Stimulated activated CD4-positive, alpha-beta T cell treated with anti-CD3 and anti-CD28 coated beads, Interleukin-1b, Interleukin-23, amount 100 ng/mL, for 24 hours (primary cell): ENCODE data around the gene LHX6.

Source experiments
- DNase-seq, 4 experiments: peaks; one replicate each; pipeline ENCODE4 v3.0.0-alpha.2; 2020; ENCODE audit warnings: low read depth in 4 of 4, low spot score in 1 of 4

Gene LHX6

DNA sequence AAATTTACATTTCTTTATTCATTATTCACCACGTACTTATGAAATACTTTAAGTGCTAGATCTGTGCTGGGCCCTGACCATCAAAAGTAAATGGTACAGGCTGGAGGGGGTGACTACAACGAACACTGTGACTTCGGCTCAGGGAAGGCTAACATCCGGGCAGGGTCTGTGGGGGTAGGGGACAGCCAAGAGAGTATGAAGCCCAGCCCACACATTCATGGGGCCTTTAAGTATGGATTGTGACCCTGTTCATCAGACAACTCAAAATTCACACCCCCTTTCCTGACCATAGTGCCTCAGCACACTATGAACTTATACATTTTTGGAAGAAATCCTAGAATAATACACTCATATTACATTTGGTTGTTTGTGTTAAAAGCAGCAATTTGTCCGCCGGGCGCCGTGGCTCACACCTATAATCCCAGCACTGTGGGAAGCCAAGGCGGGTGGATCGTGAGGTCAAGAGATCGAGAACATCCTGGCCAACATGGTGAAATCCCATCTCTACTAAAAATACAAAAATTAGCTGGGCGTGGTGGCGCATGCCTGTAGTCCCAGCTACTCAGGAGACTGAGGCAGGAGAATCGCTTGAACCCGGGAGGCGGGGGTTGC lies 35.7 kb downstream of the LHX6 start:
- DNase-seq: no peak

DNA sequence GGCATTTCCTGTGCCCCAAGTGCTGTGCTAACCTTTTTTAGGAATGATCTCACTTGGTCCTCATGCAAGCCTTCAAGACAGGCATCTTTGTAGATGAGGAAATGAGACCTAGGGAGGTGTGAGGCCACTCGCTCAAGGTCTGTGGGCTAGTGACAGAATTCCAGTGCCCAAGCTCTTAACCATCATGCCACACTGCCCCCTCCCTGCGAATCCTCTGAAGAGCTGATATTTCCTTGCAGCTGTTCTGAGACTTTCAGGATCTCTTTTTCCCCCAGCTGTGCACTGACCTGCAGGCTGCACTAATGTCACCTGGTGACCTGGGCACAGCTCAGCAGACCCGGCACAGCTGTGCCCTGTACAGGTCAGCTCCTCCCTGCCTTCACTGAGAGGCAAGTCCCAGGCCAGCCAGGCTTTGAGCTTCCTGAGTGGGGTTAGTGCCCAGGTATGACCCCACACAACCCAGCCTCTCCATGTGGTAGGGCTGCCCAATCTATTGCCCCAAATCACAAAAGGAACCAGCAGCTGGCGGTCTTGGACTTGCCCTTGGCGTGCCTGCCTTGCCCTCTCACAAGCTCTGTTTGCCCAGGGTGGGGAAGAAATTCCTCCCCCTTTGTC lies 36.4 kb downstream of the LHX6 start:
- no peak for DNase-seq

DNA sequence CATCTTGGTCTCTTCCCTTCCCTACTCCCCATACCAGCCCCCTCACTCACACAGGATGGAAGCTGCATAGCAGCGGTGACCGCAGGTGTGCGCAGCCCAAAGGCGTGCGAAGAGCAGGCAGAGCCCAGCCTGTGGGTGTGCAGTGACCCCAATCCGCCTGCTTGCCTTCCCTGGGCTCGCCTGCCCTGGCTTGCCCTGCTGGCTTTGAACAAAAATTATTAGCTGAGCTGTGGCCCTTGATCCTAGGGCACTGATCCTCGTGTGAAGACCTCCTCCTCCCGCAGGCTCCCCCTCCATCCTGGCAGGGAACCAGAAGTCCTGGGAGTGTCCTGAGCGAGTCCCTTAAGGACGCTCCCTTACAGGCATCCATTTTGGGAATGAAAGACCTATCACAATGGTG lies 37.2 kb downstream of the LHX6 start:
- no peak for DNase-seq

DNA sequence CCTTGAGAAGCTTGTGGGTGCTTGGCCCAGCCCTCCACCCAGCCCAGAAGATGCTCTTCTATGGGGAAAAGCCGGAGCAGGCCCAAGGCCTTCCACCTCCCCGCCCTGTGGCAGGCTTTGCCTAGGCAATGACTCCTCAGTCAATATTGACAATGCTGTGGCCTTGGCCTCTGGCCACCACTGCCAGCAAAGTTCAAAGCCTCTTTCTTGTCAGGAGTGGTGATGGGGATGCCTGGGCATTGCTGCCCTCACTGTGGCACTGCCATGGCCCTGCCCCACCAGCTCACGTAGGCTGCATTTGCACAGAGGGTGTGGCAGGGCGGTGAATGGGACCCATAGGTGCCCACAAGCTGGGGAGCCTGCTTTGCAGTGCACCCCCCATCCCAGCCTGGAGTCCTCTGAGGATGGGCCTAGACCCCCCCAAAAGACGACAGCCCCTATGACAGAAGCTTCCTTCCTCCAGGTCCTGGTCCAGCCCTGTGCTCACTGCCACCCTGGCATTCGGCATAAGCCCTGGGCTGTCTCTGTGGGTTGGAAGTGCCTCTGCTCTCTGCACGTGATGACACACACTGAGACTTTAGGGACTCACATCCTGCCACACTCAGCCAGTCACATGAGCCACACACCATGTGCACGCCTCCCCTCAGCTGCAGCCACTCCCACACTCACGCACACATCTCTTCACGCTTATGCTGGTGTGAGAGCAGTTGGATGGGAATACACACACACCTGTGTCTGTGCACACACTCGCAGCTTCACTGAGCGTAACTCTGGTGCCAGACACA lies 38.0 kb downstream of the LHX6 start:
- DNase-seq: peak in 1 of 4 experiments; percentile 1

DNA sequence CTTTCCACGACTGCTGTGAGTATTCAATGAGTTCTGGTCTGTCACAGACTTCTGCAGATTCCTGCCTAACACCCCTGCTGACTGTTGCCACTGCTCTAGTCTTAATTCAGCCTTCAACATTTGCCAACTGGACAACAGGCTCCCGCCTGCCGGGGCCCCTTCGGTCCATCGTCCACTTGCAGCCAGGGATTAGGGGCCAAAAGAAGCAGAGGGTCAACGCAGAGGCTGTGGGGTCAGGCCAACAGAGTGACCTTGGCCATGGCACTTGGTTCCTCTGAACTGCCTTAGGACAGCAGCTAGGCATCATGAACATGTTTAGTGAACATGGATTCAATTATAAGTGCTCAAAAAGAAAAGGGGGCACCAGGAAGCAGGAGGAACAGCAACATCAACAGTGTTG lies 40.4 kb downstream of the LHX6 start:
- no peak for DNase-seq

DNA sequence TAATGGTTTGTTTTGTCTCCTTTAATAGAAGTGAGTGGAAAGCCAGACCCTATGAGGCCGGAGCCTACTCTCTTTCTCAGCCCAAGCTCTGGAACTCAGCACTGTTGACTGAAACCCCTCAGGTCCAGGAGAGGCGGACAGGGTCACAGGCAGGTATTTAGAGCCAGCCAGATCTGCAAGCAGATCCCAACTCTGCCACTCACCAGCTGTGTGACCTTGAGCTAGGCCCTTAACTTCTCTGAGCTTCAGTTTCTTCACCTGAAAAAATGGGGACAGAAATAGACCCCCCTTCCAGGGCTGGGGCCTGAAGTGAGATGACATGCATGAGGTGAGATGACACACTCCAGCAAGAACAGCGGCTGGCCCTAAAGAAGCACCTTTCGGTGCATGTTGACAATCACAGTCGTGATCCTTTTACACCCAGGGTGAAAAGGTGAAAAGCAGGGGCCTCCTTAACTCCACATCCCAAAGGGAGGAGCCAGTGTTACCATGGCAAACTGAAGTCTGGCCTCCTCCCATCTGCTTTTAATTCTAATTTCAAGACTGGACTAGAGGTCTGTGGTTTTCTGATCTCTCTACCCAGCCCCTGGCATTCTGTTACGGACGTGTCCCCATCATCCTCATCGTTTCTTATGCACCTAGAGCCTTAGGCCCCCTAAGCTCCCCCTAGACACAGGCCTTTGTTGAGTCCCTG lies 41.8 kb downstream of the LHX6 start:
- no peak for DNase-seq

DNA sequence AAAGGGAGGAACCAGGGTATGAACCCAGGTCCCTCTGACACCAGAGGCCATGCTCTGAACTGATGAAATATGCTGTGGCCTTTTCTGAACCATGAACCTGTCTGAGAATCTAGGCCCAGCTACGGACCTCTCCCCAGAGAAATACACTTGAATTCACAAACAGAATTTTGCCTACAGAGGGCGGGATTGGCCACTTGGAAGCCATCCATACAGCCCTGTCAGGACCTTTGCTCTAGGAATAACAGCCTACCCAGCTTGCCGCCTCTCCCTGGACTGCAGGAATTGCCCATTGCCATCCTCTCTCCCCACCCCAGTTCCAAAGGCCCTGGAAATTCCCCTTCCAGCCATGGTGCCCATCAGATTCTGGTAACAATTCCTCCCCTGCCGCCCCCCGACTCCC lies 42.5 kb downstream of the LHX6 start:
- DNase-seq: no peak

DNA sequence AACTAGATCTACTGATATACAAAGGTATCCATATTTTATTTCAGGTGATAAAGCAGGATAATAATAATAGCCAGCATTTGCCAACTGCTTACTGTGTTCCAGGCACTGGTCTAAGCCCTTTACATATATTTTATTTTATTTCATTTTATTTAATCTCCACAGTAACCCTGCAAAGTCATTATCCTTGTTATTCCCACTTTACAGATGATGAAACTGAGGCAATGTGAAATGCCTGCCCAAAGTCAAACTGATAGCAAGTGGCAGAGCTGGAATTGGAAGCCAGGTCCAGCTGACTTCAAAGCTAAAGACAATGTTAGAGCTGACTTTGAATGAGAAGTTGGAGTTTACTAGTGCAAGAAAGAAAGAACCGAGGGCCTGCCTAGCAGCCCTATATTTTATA lies 44.2 kb downstream of the LHX6 start:
- DNase-seq: no peak

DNA sequence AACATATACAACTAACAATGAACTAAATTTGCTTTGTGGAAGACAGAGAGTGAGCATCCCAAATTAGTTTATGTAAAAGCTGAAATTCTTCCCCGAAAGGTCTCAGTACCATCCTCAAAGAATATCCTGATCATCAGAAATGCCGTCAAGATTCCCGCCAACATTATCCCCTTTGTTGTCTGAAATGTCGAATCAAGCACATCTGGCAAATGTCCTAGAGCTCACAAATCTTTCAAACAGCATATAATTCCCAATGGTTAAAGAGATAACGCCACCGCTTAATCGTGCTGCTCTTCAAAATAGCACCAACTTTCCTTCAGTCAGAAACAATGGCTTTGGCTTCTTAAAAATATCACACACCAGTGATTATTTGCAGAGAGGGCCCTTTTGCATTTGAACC lies 45.3 kb downstream of the LHX6 start:
- no peak for DNase-seq

DNA sequence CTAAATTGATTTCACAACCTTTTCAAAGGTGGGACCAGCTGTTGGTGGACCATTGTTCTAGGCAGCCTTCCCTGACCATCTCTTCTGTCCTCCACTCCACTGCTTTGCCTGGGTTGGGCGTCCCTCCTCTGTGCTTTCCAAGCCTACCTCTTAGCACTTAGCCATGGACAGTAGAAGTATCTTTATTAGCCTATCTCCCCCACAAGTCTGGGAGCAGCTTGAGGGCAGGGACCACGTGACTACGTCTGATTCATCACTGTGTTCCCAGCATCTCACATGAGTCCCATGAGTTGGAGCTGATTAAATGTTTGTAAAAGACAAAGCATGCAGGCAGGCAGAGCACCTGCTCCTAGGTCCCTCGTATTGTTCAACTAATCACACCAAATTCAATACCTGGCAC lies 48.1 kb downstream of the LHX6 start:
- no peak for DNase-seq

DNA sequence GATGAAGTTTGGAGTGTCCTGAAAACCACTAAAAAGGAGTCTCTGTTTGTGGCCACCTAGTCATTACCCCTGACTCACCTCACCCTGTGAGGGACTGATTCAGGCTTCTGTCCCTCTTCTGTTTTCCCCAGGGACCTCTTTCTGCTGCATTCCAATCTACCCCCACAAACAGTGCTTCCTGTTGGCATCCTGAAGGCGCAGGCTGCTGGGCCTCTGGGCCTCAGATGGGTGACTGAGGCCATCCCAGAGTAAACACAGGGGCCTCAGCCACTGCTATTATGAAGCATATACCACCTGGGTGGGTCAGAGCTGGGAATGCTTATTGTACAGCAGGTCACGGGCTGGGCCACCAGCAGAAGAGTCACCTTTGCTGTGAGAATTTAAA lies 49.1 kb downstream of the LHX6 start:
- DNase-seq: no peak

DNA sequence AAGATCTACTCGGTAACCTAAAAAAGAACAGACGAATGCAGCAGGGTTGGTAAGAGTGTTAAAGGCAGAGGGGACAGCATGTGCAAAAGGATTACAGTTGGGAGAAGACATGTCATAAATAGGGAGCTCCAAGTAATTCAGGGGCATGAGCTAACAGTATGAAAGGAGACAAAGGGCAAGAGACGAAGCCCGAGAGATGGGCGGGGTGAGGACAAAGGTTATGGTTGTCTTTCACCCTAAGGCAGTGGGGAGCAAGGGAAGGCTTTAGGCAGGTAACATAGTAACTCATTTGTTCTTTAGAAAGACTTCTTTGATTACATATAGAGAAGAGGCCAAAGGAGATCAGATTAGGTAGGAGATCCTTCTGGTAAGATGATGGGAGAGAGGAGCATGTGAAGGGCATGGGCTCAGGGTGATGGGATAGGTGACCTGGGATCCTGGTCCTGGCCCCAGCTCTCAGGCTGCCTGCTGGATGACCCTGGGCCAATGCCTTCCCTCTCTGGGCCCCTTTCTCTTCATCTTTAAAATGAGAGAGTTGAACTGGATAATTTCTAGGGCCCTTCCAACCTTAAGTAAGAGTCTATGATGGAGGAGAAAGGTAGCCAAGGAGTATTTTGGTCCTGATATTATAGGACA lies 49.6 kb downstream of the LHX6 start:
- DNase-seq: no peak

DNA sequence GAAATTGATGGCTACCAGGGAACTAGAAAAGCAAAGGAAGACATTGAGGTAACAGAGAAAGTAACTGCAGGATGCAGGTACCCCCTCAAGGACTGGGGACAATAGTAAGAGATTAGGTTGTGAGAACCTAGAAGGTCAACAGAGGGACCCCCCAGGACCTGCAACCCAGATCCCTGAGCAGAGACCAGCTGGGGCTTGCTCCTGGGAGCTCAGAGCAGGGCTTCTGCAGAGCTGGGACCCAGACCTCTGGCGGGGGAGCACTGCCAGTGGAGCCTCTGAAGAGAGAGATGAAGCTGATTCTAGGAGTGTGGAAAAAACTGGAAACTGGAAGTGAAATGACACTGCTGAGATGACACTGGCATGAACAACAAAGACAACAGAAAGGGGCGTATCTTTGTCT lies 51.8 kb downstream of the LHX6 start:
- no peak for DNase-seq

DNA sequence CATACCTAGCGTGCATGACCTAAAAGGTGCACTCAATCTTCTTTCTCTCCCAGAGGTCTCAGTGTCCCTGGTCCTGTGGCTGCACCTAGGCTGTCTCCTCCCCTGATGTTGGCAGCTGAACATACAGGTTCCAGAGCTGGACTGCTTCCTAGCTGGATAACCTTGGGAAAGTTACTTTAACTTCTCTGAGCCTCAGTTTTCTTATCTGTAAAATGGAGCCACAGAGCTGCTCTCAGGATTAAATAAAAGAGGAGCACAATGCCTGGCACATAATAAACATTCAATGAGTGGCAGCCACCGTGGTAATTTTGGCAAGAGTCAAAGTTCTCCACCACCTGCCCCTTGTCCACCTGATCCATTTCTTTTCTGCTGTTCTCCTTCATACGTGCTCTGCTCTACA lies 55.1 kb downstream of the LHX6 start:
- DNase-seq: no peak

DNA sequence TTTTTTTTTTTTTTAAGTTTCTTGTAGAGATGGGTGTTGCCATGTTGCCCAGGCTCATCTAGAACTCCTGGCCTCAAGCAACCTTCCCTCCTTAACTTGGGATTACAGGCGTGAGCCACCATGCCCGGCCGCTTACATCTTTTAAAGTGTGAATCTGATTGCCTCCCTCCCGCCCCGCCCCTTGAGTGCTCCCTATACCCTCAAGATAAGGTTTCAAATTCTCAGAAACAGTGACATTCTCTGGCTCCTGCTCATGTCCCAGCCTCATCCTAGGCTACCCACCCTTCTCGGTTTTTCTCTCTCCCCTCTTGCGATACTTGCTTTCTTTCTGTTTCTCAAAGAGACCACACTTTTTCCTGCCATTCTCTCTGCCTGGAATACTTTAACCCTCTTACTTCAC lies 56.6 kb downstream of the LHX6 start:
- DNase-seq: no peak

DNA sequence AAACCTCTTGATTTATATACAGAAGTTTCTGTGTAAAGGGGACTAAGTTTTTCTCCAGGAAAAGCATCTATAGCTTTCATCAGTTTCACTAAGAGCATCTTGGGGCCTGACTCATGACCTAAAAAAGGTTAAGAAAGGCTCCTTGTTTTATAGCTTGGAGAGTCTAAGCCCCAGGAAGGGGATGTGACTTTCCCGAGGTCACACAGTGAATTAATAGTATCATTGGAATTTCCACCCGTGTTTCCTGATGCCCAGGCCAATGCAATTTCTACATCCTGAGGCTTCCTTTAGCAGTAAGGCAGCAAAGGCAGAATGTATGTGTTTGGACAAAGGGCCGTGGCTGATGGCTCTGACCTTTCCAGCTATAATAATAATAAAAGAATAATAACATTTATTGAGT lies 60.4 kb downstream of the LHX6 start:
- no peak for DNase-seq

DNA sequence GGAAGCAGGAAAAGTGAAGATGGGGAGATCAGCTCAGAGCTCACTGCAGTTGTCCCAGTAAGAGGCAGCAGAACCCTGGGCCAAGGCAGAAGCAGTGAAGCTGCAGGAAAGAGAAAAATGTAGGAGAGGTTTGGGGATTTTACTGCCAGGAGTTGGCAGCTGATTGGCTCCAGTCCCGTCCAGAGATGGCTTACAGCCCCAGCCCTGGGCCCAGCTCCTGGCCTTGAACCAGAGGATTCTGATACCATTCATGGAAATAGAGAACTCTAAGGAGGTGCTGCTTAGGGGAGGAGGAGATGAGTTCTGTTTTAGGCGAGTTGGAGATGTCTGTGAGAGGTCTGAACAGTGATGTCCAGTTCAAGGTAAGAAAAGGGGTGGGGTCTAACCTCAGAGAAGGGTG lies 64.5 kb downstream of the LHX6 start:
- DNase-seq: no peak

DNA sequence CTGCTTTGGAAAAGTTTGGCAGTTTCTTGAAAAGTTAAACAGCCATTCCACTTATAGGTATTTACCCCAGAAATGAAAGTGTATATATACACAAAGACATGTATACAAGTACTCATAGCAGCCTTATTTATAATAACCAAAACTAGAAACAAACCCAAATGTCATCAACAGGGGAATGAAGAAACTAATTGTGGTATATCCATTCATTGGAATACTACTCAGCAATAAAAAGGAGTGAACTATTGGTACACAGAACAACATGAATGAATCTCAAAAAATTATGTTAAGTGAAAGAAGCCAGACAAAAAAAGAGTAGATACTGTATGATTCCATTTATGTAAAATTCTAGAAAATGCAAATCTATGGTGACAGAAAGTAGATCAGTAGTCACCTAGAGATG lies 66.3 kb downstream of the LHX6 start:
- DNase-seq: no peak

DNA sequence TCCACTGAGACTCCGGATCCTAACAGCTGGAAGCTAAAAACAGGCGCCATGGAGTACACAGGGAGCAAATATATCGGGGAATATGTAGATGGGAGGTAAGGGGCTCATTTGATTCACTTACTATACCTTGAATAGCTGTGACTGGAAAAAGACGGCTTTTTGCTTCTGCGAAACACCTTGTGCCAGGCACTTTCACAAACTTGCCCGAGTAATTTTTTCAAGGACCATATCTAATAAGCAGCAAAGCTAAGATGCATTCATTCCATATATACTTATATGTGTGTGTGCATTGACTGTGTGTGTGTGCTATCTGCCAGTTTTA lies 68.9 kb downstream of the LHX6 start:
- no peak for DNase-seq

DNA sequence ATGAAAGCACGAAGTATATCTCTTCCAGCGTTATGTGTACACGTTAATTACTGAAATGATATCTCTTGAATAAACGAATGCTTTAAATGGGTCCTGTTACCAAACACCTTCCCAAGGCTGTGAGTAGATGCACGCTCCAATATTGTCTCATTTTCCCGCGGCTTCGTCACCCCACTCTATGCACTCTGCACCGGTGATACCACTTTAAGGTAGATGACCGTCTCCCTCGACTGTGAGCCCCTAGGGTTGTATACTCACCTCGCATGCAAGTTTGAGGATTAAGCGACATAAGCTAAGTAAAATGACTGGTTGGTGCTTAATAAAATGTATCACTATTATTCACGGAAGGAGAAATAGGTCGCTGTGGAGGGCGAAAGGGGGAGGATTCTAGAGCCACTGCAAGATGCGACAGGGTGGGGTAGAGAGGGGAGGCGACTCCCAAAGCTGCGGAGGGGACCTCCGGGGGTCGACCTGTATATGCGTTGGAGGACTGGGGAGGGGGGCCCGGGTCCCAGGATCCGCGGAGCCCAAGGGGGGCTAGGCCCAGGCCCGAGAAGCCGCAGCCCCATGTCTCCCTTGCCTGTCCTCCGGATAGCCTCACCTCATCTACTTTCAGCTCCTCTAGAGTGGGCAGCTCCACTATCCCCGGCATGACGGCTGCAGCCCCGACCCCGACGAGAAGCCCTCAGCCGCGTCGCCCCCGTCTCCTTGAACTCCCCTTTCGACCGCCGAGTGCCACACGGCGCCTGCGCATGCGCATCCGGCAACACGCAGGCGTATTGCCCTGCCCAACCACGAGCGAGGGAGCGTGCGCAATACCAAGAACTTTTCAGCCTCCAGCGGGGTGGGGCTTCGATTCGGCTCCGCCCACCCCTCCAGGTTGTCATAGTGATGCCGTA lies 69.5 kb downstream of the LHX6 start, which contains the start of the genes MORN5 and NDUFA8:
Gene MORN5, plus strand, starts transcription at position 883 of the 899 bp plus-strand sequence. CDS start 65 bp downstream, outside the sequence.
Gene NDUFA8, minus strand, starts transcription at position 754 of the 899 bp plus-strand sequence. Its CDS starts 102 bp downstream, at position 652.
- peak; percentile 90 to 93 (median 92) for DNase-seq
